Mesendoderm (in vitro differentiated cells): ENCODE data around the gene OSBPL3.

ENCODE experiments used
- DNase-seq: peaks from one replicate; pipeline ENCODE4 v3.0.0; 2013
- H2AK5ac ChIP-seq: 2 replicates; pipeline ENCODE4 v1.6.1; 2013; ENCODE audit warnings: low read length, inconsistent platforms
- H2BK120ac ChIP-seq: 2 replicates; pipeline ENCODE4 v1.6.1; 2013; ENCODE audit warnings: low read depth, mild to moderate bottlenecking, low read length, moderate library complexity, mixed read lengths
- H2BK15ac ChIP-seq: replicated peaks from 2 replicates; pipeline ENCODE4 v1.6.1; 2013; ENCODE audit warnings: low read depth, mild to moderate bottlenecking, moderate library complexity
- H2BK5ac ChIP-seq: 2 replicates; pipeline ENCODE4 v1.6.1; 2013; ENCODE audit warnings: low read length, inconsistent platforms
- H3K18ac ChIP-seq: 2 replicates; pipeline ENCODE4 v1.6.1; 2013; ENCODE audit warnings: mild to moderate bottlenecking, low read length, mixed read lengths
- H3K23ac ChIP-seq: one replicate; pipeline ENCODE4 v1.6.1; 2013; ENCODE audit warnings: low read length
- H3K27ac ChIP-seq: 2 replicates; pipeline ENCODE4 v1.5.1; 2013; ENCODE audit warnings: low read depth, mild to moderate bottlenecking, inconsistent platforms, low read length, moderate library complexity
- H3K27me3 ChIP-seq: 2 replicates; pipeline ENCODE4 v1.6.1; 2013; ENCODE audit warnings: low read length, control low read depth, mild to moderate bottlenecking, inconsistent platforms; ENCODE audit not compliant: insufficient read depth, poor library complexity
- H3K36me3 ChIP-seq: 2 replicates; pipeline ENCODE4 v1.6.1; 2013; ENCODE audit warnings: low read length, inconsistent platforms; ENCODE audit not compliant: control insufficient read depth, insufficient read depth
- H3K4ac ChIP-seq: one replicate; pipeline ENCODE4 v1.6.1; 2013; ENCODE audit warnings: low read depth, mild to moderate bottlenecking, low read length, moderate library complexity
- H3K4me1 ChIP-seq: 2 replicates; pipeline ENCODE4 v1.6.1; 2013; ENCODE audit warnings: low read depth, low read length, inconsistent platforms; ENCODE audit not compliant: control insufficient read depth
- H3K4me2 ChIP-seq: 2 replicates; pipeline ENCODE4 v1.6.1; 2013; ENCODE audit warnings: low read length
- H3K4me3 ChIP-seq: 2 replicates; pipeline ENCODE4 v1.5.1; 2013; ENCODE audit warnings: mild to moderate bottlenecking, low read length
- H3K56ac ChIP-seq: one replicate; pipeline ENCODE4 v1.6.1; 2013; ENCODE audit warnings: low read length
- H3K79me1 ChIP-seq: 2 replicates; pipeline ENCODE4 v1.6.1; 2013; ENCODE audit warnings: low read length, inconsistent platforms
- H3K79me2 ChIP-seq: 2 replicates; pipeline ENCODE4 v1.6.1; 2013; ENCODE audit warnings: mild to moderate bottlenecking, low read length; ENCODE audit not compliant: control insufficient read depth, insufficient read depth
- H3K9ac ChIP-seq: 2 replicates; pipeline ENCODE4 v1.6.1; 2013; ENCODE audit warnings: low read length, inconsistent platforms
- H4K5ac ChIP-seq: one replicate; pipeline ENCODE4 v1.6.1; 2013; ENCODE audit warnings: low read length
- H4K8ac ChIP-seq: one replicate; pipeline ENCODE4 v1.6.1; 2013; ENCODE audit warnings: low read depth, mild to moderate bottlenecking, control low read depth, low read length, moderate library complexity
- WGBS: extraction: QIAGEN DNeasy Blood & Tissue Kit; methylation state at CpG from one replicate; pipeline ENCODE4 v1.1.7; 2013; ENCODE audit warnings: low lambda C conversion rate, missing lambda C conversion rate; ENCODE audit not compliant: insufficient coverage; ENCODE audit errors: extremely low coverage; 5-methylcytosine and 5-hydroxymethylcytosine counted together

The OSBPL3 gene

DNA sequence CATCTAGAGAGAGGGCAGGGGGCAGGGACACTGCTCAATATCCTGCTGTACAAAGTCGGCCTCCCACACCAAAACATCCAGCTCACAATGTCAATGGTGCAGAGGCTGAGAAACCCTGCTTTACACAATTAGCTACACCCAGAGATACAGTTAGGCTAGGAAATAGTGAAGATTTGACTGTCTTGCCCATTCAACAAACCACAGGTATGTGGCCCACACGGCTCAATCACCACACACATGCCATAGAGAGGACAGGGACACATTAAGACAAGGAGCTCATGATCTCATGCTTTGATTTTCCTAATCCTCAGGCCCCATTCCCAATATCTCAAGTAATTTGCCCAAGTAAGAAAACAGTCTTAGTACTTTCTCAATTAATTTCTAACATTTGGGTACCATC is 110.4 kb downstream of the OSBPL3 start:
- Histone ChIP-seq H3K9ac (no peak overlapping the region), H3K79me2 (no peaks in the 10 kb centered on the region), H3K18ac (no peak overlapping the region), H3K4me1 (peaks cover 2% of the 10 kb centered on the region), H4K5ac (no peak overlapping the region), H2AK5ac (no peak overlapping the region), H2BK5ac (no peak overlapping the region), H3K27me3 (no peaks in the 10 kb centered on the region), H3K36me3 (no peaks in the 10 kb centered on the region), H3K4me3 (no peak overlapping the region), H4K8ac (no peak overlapping the region), H3K23ac (no peak overlapping the region), H2BK120ac (no peak overlapping the region), H3K79me1 (no peaks in the 10 kb centered on the region), H3K4me2 (no peak overlapping the region), H3K27ac (no peak overlapping the region), H2BK15ac (no peak overlapping the region), H3K4ac (no peak overlapping the region), H3K56ac (no peak overlapping the region)
- no CpG with 5 or more reads among the region's 2 CpGs for WGBS
- no peak for DNase-seq

DNA sequence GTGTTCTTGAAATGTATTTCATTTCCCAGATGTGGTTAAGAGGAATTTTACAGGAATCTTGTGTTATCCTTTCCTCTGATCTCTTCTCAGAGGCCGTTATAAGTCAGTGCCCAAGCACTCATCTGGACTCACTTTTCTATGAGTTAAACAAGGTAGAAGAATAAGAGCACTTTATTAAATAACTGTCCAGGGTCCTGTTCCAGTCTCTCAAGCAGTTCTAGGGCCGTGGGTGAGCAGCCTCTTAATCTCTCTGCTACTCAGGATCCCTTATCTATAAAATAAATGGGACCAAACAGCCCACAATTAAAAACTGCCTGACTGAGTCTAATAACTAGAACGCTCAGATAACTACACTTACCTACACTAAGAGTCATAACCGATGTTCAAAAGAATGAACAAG is 111.2 kb downstream of the OSBPL3 start:
- Histone ChIP-seq H2AK5ac (no peak overlapping the region), H4K8ac (no peak overlapping the region), H3K9ac (no peak overlapping the region), H3K23ac (no peak overlapping the region), H3K27me3 (no peaks in the 10 kb centered on the region), H4K5ac (no peak overlapping the region), H3K79me2 (no peaks in the 10 kb centered on the region), H3K56ac (no peak overlapping the region), H2BK5ac (no peak overlapping the region), H3K4me1 (peaks cover 2% of the 10 kb centered on the region), H2BK120ac (no peak overlapping the region), H2BK15ac (no peak overlapping the region), H3K36me3 (no peaks in the 10 kb centered on the region), H3K18ac (no peak overlapping the region), H3K79me1 (no peaks in the 10 kb centered on the region), H3K4ac (no peak overlapping the region), H3K4me3 (no peak overlapping the region), H3K27ac (no peak overlapping the region), H3K4me2 (no peak overlapping the region)
- no peak for DNase-seq
- no CpG with 5 or more reads among the region's 4 CpGs for WGBS

DNA sequence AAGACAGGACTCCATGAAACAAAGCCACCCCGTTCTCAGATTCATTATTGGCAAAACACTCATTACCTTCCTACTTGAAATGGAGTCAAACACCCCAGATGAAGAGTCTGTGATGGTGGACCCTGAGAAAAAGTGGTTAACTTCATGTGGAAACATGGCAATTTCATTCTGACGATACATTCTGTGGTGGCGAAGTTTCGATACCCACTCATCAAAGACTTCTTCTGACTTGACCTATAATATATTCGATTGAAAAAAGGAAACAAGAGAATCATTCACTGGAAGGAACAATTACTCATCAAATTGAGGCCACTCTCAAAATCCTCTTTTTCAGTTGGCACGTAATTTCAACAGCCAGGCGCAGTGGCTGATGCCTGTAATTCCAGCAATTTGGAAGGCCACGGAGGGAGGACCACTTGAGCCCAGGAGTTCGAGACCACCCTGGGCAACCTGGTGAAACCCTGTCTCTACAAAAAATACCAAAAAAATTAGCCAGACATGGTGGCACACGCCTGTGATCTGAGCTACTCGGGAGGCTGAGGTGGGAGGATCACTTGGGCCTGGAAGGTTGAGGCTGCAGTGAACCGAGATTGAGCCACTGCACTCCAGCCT is 113.9 kb downstream of the OSBPL3 start:
- Histone ChIP-seq H3K4me1 (no peaks in the 10 kb centered on the region), H3K23ac (no peak overlapping the region), H2BK15ac (no peak overlapping the region), H3K4me3 (no peak overlapping the region), H3K27me3 (no peaks in the 10 kb centered on the region), H3K4me2 (no peak overlapping the region), H3K18ac (no peak overlapping the region), H3K36me3 (no peaks in the 10 kb centered on the region), H3K79me1 (no peaks in the 10 kb centered on the region), H3K4ac (no peak overlapping the region), H3K9ac (no peak overlapping the region), H3K56ac (no peak overlapping the region), H4K8ac (no peak overlapping the region), H3K27ac (no peak overlapping the region), H4K5ac (no peak overlapping the region), H3K79me2 (no peaks in the 10 kb centered on the region), H2BK5ac (no peak overlapping the region), H2AK5ac (no peak overlapping the region), H2BK120ac (no peak overlapping the region)
- no CpG with 5 or more reads among the region's 12 CpGs for WGBS
- DNase-seq, result no peak

DNA sequence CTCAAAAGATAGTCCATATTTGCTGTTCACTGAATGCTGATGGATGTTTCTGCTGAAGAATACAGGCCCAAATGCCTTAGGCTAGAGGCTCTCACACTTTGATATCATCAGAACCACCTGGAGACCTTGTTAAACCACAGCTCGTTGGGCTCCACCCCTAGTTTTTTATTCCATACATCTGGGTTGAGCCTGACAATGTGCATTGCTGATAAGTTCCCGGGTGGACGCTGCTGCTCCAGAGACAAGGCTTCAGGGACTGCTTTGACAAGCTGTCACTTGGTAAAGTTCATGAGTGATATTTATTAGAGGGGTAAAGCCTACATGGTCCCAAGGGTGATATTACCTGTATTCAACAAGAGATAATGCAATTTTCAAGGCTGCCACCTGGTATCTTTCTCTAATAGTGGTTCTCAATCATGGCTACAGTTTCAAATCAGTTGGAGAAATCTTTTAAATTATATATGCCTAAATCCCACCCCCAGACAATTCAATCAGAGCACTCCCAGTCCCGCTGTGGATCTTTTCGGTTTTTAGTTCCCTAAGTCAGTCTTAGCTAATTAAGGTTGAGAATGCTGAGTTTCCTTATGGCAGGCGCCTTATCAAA is 115.7 kb downstream of the OSBPL3 start:
- no peak overlapping the region for H3K4me2 ChIP-seq
- H2BK120ac ChIP-seq, result no peak overlapping the region
- WGBS, result no CpG with 5 or more reads among the region's 6 CpGs
- H4K5ac ChIP-seq, result no peak overlapping the region
- H3K4me3 ChIP-seq, result no peak overlapping the region
- H3K23ac ChIP-seq, result no peak overlapping the region
- no peak overlapping the region for H2AK5ac ChIP-seq
- H3K56ac ChIP-seq, result no peak overlapping the region
- no peak overlapping the region for H3K4ac ChIP-seq
- H3K4me1 ChIP-seq, result no peaks in the 10 kb centered on the region
- H3K27ac ChIP-seq, result no peak overlapping the region
- no peaks in the 10 kb centered on the region for H3K27me3 ChIP-seq
- H3K79me1 ChIP-seq, result no peaks in the 10 kb centered on the region
- H4K8ac ChIP-seq, result no peak overlapping the region
- no peak overlapping the region for H2BK15ac ChIP-seq
- H3K18ac ChIP-seq, result no peak overlapping the region
- H2BK5ac ChIP-seq, result no peak overlapping the region
- H3K79me2 ChIP-seq, result no peaks in the 10 kb centered on the region
- no peaks in the 10 kb centered on the region for H3K36me3 ChIP-seq
- no peak for DNase-seq
- no peak overlapping the region for H3K9ac ChIP-seq

DNA sequence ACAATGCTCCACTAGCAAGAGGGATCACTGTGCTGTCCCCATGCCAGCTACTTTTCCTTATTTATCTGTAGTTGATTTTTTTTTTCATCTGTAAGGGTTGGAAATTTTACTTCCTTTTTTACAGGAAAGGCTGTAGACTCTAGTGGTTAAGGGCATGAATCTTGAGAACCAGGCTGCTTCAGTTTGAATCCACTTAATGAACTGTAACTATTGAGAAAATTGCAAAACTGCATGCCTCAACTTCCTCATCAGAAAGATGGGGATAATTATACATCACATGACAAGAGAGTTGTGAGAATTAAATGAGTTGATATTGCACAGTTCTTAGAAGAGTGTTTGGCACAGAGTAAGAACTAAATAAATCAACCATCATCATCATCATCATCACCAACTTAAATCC is 116.4 kb downstream of the OSBPL3 start:
- Histone ChIP-seq H3K79me1 (no peaks in the 10 kb centered on the region), H3K27me3 (no peaks in the 10 kb centered on the region), H2BK120ac (no peak overlapping the region), H3K4me1 (no peaks in the 10 kb centered on the region), H3K18ac (no peak overlapping the region), H3K4me2 (no peak overlapping the region), H3K4me3 (no peak overlapping the region), H4K5ac (no peak overlapping the region), H3K79me2 (no peaks in the 10 kb centered on the region), H3K23ac (no peak overlapping the region), H3K27ac (no peak overlapping the region), H3K56ac (no peak overlapping the region), H3K4ac (no peak overlapping the region), H2BK15ac (no peak overlapping the region), H2AK5ac (no peak overlapping the region), H3K36me3 (no peaks in the 10 kb centered on the region), H3K9ac (no peak overlapping the region), H4K8ac (no peak overlapping the region), H2BK5ac (no peak overlapping the region)
- DNase-seq, result no peak

DNA sequence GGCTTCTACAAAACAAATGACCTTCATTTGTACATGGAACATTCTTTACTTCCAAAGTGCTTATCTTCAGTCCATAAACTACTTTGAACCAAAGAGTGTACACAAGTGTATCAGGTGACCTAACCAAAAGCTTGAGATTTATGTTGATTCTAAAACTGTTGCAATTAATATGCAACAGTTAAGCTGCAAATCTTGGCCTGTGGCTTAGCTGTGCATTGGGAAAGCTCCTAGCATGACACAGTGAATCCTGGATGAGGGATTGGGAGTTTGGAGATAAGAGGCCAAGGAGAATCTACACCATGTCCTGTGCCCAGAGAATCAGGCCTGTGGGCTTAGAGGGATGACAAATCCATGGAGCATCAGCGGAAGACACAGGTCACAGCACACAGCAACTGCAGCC is 117.5 kb downstream of the OSBPL3 start:
- Histone ChIP-seq H2BK15ac (no peak overlapping the region), H3K27ac (no peak overlapping the region), H2BK5ac (no peak overlapping the region), H3K4me2 (no peak overlapping the region), H3K4me3 (no peak overlapping the region), H4K5ac (no peak overlapping the region), H3K79me2 (no peaks in the 10 kb centered on the region), H3K4me1 (no peaks in the 10 kb centered on the region), H3K56ac (no peak overlapping the region), H2AK5ac (no peak overlapping the region), H2BK120ac (no peak overlapping the region), H3K23ac (no peak overlapping the region), H3K9ac (no peak overlapping the region), H3K18ac (no peak overlapping the region), H4K8ac (no peak overlapping the region), H3K27me3 (no peaks in the 10 kb centered on the region), H3K36me3 (no peaks in the 10 kb centered on the region), H3K4ac (no peak overlapping the region), H3K79me1 (no peaks in the 10 kb centered on the region)
- WGBS, result no CpG with 5 or more reads among the region's 1 CpG
- DNase-seq, result no peak
